Measurements from ENCODE around the gene GUCY2D.
"Not testable (repeated sequence)": the region's sequence is repeated elsewhere in the genome, so short reads cannot be mapped to it uniquely, and the experiment has no call there.

Gene GUCY2D

DNA sequence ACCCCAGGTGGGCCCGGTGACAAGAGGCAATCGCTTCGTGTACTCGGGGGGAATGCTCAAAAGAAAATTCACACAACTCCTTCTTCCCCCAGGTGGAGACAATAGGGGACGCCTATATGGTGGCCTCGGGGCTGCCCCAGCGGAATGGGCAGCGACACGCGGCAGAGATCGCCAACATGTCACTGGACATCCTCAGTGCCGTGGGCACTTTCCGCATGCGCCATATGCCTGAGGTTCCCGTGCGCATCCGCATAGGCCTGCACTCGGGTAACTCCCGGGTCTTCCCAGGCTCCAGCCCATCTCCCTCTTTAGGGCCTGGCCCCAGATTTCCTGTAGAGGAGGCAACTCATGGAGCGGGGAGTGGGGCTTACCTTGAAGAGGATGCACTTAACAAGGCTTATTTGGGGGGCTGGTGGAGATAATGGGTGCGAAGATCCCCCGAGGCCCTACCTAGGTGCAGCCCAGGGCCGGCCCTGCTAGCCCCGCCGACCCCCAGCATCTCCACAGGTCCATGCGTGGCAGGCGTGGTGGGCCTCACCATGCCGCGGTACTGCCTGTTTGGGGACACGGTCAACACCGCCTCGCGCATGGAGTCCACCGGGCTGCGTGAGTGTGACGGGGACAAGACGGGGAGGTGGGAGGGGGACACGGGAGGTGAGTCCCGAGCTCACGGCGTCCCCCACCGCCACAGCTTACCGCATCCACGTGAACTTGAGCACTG lies 13.0 kb downstream of the GUCY2D start:
- H3K4me1 ChIP-seq (ENCODE audit: insufficient read depth, low read length): peaks cover 3% of the 10 kb centered on the region
- peaks cover 66% of the 10 kb centered on the region for H3K27me3 ChIP-seq (ENCODE audit: insufficient read depth, low read length)
- H3K36me3 ChIP-seq (ENCODE audit: insufficient read depth, low read length): no peaks in the 10 kb centered on the region
- no peak overlapping the region for H3K4me3 ChIP-seq (ENCODE audit: low read length)
- peaks cover 2% of the 10 kb centered on the region for H3K9me3 ChIP-seq (ENCODE audit: low read length)
- no peak overlapping the region for H2AFZ ChIP-seq (ENCODE audit: low read depth, low read length)

DNA sequence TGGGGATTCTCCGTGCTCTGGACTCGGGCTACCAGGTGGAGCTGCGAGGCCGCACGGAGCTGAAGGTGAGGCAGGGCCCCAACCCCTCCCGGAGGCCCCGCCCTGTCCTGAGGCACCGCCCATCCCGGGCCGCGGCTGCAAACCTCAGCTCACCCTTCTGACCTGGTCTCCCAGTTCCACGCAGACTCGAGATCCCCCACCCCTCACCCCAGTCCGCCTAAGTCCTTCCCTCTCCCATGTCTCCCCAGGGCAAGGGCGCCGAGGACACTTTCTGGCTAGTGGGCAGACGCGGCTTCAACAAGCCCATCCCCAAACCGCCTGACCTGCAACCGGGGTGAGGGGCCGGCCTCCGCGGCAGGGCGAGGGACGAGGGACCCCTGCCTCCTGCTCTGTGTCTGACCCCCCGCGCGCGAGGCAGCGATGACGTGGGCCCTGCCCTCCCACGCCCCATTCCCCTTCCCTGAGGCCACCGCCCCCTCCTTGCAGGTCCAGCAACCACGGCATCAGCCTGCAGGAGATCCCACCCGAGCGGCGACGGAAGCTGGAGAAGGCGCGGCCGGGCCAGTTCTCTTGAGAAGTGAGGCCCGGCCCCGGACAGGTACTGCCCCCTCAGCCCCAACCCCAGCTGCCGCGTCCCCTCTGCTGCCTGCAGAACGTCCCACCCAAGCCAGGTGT lies 13.7 kb downstream of the GUCY2D start:
- Histone ChIP-seq H3K9me3 (ENCODE audit: low read length) (peaks cover 2% of the 10 kb centered on the region), H3K36me3 (ENCODE audit: insufficient read depth, low read length) (no peaks in the 10 kb centered on the region), H3K4me1 (ENCODE audit: insufficient read depth, low read length) (peaks cover 3% of the 10 kb centered on the region), H3K27me3 (ENCODE audit: insufficient read depth, low read length) (peaks cover 69% of the 10 kb centered on the region), H2AFZ (ENCODE audit: low read depth, low read length) (no peak overlapping the region), H3K4me3 (ENCODE audit: low read length) (no peak overlapping the region)

DNA sequence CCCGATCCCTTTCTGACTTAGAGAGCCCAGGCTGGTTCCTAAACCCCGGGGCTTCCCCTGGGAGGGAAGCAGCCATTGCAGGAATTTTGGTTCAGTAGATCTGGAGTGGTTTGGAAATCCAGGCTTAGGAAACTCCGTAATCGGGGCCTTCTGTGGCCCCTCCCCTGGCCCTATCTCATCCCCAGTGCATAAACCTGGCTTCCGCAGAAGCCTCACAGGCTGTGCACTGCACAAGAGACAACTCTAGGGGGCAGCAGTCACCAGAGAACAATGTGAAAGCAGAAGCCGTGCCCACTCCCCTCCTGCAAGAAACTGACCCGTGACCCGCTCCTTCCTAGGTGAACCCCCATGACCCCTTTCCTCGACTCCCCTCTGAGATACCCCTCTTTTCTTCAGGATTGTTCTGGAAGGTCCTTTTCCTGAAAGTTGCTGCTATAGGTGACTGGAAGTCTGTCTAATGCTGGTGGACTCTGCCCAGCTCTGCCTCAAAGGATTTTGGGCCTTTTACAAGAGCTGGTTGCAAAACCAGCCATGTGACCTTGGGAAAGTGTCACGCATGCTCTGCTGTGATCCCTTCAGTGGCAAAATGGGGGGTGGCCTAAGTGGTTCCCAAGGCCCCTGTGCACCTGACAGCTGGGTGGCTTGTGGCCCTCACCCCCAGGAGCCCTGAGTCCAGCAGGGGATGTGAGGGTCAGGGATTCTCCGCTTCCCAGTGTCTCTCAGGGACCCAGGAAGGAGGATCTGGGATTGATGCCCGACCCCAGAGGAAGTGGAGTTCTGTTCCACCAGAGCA lies 14.4 kb downstream of the GUCY2D start:
- Histone ChIP-seq H3K27me3 (ENCODE audit: insufficient read depth, low read length) (peaks cover 69% of the 10 kb centered on the region), H2AFZ (ENCODE audit: low read depth, low read length) (no peak overlapping the region), H3K9me3 (ENCODE audit: low read length) (peaks cover 2% of the 10 kb centered on the region), H3K36me3 (ENCODE audit: insufficient read depth, low read length) (no peaks in the 10 kb centered on the region), H3K4me1 (ENCODE audit: insufficient read depth, low read length) (peaks cover 3% of the 10 kb centered on the region), H3K4me3 (ENCODE audit: low read length) (no peak overlapping the region)

- H3K36me3 ChIP-seq (ENCODE audit: insufficient read depth, low read length): no peaks in the 10 kb centered on the region
- no peak overlapping the region for H3K4me3 ChIP-seq (ENCODE audit: low read length)
- peaks cover 54% of the 10 kb centered on the region for H3K27me3 ChIP-seq (ENCODE audit: insufficient read depth, low read length)
- peaks cover 3% of the 10 kb centered on the region for H3K4me1 ChIP-seq (ENCODE audit: insufficient read depth, low read length)
- peaks cover 2% of the 10 kb centered on the region for H3K9me3 ChIP-seq (ENCODE audit: low read length)
- no peak overlapping the region for H2AFZ ChIP-seq (ENCODE audit: low read depth, low read length)
Observed at GRCh38 chr17:8018436-8018835, 16.0 kb downstream of the GUCY2D start.

- H2AFZ ChIP-seq (ENCODE audit: low read depth, low read length): no peak overlapping the region
- peaks cover 48% of the 10 kb centered on the region for H3K27me3 ChIP-seq (ENCODE audit: insufficient read depth, low read length)
Observed at GRCh38 chr17:8019166-8019565, 16.8 kb downstream of the GUCY2D start.

GRCh38 chr17:8019665-8020650 lies 17.5 kb downstream of the GUCY2D start:
- Histone ChIP-seq H3K4me3 (ENCODE audit: low read length) (no peak overlapping the region), H3K9me3 (ENCODE audit: low read length) (peaks cover under 1% of the 10 kb centered on the region), H3K27me3 (ENCODE audit: insufficient read depth, low read length) (peaks cover 42% of the 10 kb centered on the region), H3K4me1 (ENCODE audit: insufficient read depth, low read length) (peaks cover 3% of the 10 kb centered on the region), H3K36me3 (ENCODE audit: insufficient read depth, low read length) (no peaks in the 10 kb centered on the region), H2AFZ (ENCODE audit: low read depth, low read length) (no peak overlapping the region)

More at GRCh38 chr17:8019166-8019565, 16.8 kb downstream of the GUCY2D start:
- Histone ChIP-seq H3K9me3 (ENCODE audit: low read length) (peaks cover 2% of the 10 kb centered on the region), H3K4me3 (ENCODE audit: low read length) (no peak overlapping the region), H3K4me1 (ENCODE audit: insufficient read depth, low read length) (peaks cover 3% of the 10 kb centered on the region), H3K36me3 (ENCODE audit: insufficient read depth, low read length) (no peaks in the 10 kb centered on the region)

DNA sequence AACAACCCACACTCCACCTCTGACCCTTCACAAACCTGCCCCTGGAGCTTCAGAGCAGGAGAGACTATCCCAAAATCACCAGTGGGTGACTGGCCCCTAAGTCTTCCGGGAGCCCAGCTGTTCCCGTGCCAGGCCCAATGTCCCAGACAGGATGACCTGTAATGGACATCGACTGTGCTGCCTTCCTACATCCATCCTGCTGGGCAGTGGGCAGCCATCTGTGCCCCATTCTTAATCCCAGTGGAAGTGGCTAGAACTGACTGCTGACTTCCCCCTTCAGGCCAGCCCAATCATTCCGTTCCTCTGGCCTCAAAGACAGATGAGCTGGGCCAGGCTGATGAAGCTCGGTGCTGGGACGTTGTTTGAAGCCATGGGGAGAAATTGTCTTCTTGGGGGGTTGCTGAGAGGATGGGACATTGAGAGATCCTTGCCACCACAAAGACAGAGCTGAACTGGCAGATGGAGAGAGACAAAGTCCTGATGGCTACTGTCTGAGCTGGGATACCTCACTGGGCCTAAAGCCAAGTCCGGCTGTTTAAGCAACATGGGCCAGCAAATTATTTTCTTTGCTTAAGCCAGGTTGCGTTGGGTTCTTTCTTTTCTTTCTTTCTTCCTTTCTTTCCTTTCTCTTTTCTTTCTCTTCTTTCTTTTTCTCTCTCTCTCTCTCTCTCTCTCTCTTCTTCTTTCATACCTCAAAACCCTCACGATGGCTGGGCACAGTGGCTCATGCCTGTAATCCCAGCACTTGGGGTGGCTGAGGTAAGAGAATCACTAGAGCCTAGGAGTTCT lies 18.6 kb downstream of the GUCY2D start:
- H2AFZ ChIP-seq (ENCODE audit: low read depth, low read length): no peak overlapping the region
- H3K27me3 ChIP-seq (ENCODE audit: insufficient read depth, low read length): peaks cover 33% of the 10 kb centered on the region
- peaks cover 2% of the 10 kb centered on the region for H3K4me1 ChIP-seq (ENCODE audit: insufficient read depth, low read length)
- H3K36me3 ChIP-seq (ENCODE audit: insufficient read depth, low read length): no peaks in the 10 kb centered on the region
- H3K4me3 ChIP-seq (ENCODE audit: low read length): no peak overlapping the region
- no peaks in the 10 kb centered on the region for H3K9me3 ChIP-seq (ENCODE audit: low read length)

GRCh38 chr17:8021565-8022359 lies 19.3 kb downstream of the GUCY2D start:
- Histone ChIP-seq H2AFZ (ENCODE audit: low read depth, low read length) (no peak overlapping the region), H3K9me3 (ENCODE audit: low read length) (no peaks in the 10 kb centered on the region), H3K27me3 (ENCODE audit: insufficient read depth, low read length) (peaks cover 28% of the 10 kb centered on the region), H3K4me3 (ENCODE audit: low read length) (no peak overlapping the region), H3K36me3 (ENCODE audit: insufficient read depth, low read length) (no peaks in the 10 kb centered on the region), H3K4me1 (ENCODE audit: insufficient read depth, low read length) (no peaks in the 10 kb centered on the region)

DNA sequence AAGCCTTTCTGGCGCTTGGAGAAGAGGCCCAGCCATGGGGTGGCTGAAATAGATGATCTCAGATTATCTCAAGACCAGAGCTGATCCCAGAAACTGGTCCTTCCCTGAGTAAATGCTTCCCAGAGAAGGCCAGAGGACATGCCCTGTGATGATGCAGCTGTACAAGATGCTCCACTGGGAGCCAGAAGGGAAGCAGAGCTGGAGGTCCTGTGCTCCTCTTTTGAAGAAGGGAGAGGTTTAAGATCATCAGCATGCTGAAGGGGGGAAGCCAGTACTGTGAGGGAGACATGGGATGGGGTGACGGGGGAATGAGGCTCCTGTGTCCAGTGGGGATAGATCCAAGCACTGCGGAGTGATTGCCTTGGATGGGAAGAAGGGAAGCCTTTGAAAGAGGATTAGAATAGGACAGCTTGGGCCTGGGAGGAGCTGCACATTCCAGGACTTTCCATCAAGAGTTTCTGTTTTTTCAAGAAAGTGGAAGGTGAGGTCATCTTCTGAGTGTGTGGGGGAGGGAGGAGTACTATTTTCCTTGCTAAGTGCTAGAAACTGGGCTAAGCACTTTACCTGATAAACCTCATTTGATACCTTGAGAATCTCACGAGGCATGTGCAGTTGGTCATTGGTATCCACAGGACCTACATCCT lies 20.1 kb downstream of the GUCY2D start:
- Histone ChIP-seq H3K27me3 (ENCODE audit: insufficient read depth, low read length) (peaks cover 23% of the 10 kb centered on the region), H3K4me3 (ENCODE audit: low read length) (no peak overlapping the region), H3K4me1 (ENCODE audit: insufficient read depth, low read length) (no peaks in the 10 kb centered on the region), H3K9me3 (ENCODE audit: low read length) (no peaks in the 10 kb centered on the region), H2AFZ (ENCODE audit: low read depth, low read length) (no peak overlapping the region), H3K36me3 (ENCODE audit: insufficient read depth, low read length) (no peaks in the 10 kb centered on the region)

DNA sequence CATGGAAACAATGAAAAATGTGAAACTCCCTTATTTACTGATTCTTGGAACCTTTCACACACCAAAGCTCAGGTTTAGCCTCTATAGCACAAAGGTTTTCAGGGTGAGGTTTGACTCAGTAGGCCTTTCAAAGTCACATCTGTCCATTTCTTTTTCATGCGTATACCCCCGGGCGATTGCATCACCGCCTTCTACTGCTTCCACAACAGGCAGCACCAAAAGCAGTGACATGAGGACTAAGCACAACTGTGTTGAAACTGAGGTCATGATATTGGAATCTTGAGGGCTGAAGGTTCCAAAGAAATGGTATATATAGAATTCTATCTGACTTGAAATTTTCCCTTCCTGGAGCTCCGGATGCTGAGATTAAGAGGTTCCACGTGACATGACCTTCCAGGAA lies 21.7 kb downstream of the GUCY2D start:
- H3K4me1 ChIP-seq (ENCODE audit: insufficient read depth, low read length); H2AFZ ChIP-seq (ENCODE audit: low read depth, low read length); H3K36me3 ChIP-seq (ENCODE audit: insufficient read depth, low read length); H3K9me3 ChIP-seq (ENCODE audit: low read length); H3K4me3 ChIP-seq (ENCODE audit: low read length): not testable (repeated sequence)
- H3K27me3 ChIP-seq (ENCODE audit: insufficient read depth, low read length): peaks cover 13% of the 10 kb centered on the region

All from neuron (in vitro differentiated cells).